ENCODE results near the gene SLC25A22.

- TF ChIP-seq CTCF (IDR thresholded peaks at IDR 0.05; ENCODE audit: insufficient read depth, low read length): no peak
- no peak for TF ChIP-seq SPI1 (IDR thresholded peaks at IDR 0.05; ENCODE audit: borderline replicate concordance, low read depth)
Measured at GRCh38 chr11:749731-750130, 48.4 kb downstream of the SLC25A22 start.
